ENCODE measurements around the gene ZNF605.

GRCh38 chr12:132966676-132967415 is 10.7 kb upstream of the ZNF605 start:
- TF ChIP-seq, protein P1, sequence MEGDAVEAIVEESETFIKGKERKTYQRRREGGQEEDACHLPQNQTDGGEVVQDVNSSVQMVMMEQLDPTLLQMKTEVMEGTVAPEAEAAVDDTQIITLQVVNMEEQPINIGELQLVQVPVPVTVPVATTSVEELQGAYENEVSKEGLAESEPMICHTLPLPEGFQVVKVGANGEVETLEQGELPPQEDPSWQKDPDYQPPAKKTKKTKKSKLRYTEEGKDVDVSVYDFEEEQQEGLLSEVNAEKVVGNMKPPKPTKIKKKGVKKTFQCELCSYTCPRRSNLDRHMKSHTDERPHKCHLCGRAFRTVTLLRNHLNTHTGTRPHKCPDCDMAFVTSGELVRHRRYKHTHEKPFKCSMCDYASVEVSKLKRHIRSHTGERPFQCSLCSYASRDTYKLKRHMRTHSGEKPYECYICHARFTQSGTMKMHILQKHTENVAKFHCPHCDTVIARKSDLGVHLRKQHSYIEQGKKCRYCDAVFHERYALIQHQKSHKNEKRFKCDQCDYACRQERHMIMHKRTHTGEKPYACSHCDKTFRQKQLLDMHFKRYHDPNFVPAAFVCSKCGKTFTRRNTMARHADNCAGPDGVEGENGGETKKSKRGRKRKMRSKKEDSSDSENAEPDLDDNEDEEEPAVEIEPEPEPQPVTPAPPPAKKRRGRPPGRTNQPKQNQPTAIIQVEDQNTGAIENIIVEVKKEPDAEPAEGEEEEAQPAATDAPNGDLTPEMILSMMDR (conservative IDR thresholded peaks at IDR 0.05; ENCODE audit: low read depth, low read length): no peak
- TF ChIP-seq, protein P2, sequence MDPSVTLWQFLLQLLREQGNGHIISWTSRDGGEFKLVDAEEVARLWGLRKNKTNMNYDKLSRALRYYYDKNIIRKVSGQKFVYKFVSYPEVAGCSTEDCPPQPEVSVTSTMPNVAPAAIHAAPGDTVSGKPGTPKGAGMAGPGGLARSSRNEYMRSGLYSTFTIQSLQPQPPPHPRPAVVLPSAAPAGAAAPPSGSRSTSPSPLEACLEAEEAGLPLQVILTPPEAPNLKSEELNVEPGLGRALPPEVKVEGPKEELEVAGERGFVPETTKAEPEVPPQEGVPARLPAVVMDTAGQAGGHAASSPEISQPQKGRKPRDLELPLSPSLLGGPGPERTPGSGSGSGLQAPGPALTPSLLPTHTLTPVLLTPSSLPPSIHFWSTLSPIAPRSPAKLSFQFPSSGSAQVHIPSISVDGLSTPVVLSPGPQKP (IDR thresholded peaks at IDR 0.05; ENCODE audit: borderline replicate concordance, low read depth, low read length): no peak
- TF ChIP-seq MXI1 (IDR thresholded peaks at IDR 0.05; ENCODE audit: borderline replicate concordance, low read depth, low read length): no peak
- no peak for TF ChIP-seq CEBPB (IDR thresholded peaks at IDR 0.05; ENCODE audit: low read depth, low read length)

Measured in IMR-90 (cell line).